ENCODE data around the gene SLC46A1.
A peak's percentile ranks its signal among the peaks of the same experiment; 100 is the strongest.

SLC46A1 gene

DNA sequence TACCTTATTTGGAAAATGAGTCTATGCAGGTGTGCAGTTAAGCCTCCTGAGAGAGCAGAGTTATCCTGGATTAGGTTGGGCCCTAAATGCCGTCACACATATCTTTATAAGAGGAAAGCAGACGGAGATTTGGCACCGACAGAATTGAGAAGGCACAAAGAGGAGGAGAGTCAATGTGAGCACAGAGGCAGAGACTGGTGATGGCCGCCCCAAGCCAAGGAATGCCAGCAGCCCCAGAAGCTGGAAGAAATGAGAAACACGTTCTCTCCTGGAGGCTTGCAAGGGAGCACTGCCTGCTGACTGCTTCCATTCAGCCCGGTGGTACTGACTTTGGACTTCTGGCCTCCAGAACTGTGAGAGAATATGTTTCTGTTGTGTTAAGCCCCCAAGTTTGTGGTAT, 3.2 kb downstream of the SLC46A1 start:
- DNase-seq = no peak

DNA sequence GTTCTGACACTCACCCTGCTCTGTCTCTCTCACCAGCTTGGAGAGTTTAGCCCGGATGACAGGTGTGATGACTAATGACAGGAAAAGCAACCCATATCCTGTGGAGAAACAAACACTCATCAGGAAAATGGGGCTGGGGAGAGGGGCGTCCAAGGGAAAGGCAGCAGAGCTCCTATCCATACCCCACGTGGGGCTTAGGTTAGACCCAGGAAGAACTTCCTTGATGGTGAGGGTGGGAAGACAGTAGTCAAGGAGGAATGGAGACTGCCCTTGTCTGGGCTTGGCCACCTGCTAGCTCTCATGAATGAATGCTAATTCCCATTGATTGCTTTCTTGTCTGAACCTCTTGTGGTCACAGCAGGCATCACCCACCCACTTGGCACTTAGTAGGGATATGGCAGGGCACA, 3.8 kb downstream of the SLC46A1 start:
- DNase-seq = no peak

DNA sequence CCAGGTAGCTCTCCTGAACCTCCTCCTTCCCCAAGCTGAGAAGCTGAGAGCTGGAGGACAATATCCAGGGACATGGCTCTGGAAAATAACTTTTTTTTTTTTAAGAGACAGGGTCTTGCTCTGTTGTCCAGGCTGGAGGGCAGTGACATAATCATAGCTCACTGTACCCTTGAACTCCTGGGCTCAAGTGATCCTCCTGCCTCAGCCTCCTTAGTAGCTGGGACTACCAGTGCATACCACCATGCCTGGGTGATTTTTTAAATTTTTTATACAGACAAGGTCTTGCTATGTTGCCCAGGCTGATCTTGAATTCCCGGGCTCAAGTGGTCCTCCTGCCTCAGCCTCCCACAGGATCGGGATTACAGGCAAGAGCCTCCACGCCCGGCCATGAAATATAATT, 6.2 kb downstream of the SLC46A1 start:
- no peak for DNase-seq

DNA sequence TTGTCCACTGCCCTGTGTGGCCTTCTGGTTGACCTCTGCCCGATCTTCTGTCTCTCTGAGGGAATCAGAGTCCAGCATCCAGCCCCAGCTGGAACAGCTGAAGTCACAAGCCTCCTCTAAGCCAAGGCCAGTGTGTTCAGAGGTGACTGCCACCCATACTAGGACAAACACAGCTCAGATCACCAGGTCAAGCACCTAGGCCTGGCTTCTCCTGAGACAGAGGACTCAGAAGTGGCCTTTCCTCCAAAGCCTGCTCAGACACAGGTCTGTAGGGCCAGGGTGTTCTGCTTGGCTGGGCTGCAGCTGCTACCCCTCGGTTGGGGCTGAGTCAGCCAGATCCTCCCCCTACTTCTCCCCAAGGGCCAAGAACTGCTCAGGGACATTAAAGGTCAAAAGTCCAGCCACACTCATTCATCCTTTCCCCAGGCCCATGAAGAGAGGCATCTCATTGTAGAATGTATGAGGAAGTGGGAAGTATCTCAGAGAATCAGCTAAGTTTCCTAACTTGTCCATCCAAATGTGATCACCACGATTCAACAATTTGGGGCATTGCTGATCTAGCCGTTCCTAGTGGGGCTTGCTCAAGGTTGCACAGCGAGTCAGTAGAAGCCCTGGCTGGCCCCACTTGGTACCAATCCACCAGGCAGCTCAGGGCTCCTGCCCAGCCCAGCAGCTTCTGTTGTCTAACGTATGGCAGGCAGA, 7.6 kb downstream of the SLC46A1 start:
- no peak for DNase-seq

DNA sequence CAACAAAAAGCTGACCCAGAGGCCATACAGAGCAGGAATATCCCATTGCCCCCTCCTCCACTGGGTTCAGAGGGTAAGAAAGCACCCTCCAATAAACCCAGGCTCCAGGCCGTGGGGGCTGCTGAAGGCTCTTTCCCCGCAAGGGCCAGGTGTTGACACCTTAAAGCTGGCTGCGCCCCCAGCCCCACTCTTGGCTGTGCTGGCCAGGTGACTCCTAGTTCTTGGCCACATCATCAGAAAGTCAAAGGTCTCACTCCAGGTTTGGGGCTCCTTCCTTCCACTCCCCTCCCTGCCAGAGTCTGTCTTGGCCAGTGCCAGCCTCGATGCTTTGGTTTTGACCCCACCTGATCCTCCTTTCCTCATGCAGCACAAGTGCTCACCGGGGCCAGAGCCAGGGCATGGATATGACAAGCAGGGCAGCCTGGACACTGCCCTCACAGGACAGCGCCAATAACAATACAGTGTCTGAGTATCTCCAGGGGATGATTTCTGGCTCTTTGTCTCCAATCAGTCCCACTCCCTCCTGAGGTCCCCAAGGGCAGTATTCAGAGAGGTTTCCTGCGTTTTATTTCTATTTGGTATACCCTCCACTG, 8.2 kb downstream of the SLC46A1 start:
- no peak for DNase-seq

DNA sequence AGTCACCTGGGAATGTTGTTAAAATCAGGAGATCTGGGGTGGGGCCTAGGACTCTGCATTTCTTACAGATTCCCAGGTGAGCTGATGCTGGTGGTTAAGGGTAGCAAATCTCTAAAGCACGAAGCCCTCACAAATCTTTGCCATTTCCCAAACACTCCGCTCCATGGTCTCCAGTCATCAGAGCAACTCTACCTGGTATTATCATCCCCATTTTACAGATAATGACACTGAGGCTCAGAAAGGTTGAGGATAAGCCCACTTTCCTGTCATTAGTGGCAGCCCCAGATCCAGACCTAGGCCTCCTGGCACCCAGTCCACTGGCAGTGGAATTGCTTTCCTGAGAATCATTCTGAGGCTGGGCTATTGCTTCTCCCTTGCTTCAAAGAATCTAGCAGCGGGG, 8.7 kb downstream of the SLC46A1 start:
- DNase-seq = no peak

DNA sequence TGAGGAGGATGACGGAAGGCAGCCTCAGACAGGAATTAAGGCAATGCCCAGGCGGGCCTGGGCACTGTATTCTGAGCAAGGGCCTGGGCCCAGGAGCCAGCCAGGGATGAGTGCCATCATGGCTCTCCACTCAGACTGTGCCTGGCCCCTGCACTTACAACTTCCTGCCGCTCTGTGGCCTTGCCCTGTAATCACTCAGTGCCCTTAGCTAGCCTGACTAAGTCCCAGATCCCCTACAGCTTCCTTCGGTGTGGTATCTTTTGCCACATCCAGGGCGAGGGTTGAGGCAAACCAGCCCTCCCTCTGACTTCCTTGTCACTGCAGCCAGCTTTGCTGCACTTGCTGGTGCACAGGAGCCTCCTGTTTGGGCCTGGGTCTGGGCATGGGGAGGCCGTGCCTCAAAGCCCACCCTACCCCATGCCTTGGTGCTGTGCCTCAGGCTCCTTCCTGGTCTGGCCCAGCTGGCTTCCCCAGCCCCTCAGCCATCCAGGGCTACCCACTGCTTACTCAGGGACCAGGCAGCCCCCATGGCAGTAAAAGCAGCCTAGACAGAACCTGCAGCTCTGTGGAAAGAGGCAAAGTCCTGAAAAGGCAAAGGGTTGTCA, 9.3 kb downstream of the SLC46A1 start:
- no peak for DNase-seq

DNA sequence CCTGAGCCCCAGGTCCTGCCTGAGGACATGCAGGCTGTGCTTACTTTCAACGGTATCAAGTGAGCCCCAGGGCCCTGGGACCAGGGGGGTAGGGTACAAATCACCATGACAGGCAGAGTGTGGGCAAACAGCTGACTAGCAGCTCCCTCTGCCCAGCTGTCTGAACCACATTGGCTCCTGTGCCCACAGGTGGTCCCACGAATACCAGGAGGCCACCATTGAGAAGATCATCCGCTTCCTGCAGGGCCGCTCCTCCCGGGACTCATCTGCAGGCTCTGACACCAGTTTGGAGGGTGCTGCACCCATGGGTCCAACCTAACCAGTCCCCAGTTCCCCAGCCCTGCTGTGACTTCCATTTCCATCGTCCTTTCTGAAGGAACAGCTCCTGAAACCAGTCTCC, 10.0 kb downstream of the SLC46A1 start:
- no peak for DNase-seq

DNA sequence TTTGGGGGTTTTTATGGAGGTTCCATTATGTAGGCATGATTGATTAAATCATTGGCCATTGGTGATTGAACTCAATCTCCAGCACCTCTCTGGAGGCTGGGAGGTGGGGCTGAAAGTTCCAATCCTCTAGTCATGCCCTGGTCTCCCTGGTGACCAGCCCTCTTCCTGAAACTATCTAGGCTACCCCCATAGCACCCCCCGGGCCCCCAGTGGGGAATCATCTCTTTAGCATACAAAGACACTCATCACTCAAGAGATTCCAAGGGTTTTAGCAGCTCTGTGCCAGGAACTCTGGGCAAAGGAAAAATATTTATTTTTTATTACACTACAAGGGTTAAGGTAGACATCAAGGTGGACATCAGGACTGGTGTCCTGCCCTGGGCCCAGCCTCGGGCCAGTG, 10.6 kb downstream of the SLC46A1 start:
- no peak for DNase-seq

DNA sequence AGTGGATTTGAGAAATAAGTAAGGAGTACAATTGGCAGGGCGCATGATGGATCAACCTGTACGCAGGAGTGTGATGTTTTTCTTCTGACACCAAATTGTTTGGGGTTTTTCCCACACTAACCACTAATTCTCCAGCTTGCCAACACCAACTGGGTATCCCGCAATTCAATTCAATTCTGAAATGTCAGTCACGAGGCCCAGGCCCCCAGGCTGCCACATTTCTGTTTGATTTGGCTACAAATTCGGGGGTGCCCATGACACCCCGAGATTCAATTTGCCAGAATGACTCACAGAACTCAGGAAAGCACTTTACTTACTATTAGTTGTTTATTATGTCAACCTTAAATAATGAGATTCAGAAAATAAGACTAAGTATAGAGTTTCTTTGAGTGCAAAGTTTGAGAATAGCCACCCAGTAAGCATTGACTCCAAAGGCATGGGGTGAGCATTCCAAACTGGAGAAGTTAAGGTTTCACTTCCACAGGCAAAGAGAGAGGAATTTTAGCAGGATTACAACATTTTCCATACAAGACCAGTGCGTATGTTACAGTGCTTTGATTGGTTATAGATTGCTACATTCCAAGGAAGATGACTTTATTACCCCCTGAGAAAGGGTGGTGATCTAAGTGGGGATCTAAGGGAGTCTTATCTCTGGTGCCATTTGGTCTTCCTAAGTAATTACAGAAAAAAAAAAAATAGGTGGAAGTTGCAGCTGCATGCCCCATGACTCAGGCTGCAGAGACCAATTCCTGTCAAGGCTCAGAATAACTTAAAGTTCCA, 11.5 kb downstream of the SLC46A1 start:
- DNase-seq = no peak

DNA sequence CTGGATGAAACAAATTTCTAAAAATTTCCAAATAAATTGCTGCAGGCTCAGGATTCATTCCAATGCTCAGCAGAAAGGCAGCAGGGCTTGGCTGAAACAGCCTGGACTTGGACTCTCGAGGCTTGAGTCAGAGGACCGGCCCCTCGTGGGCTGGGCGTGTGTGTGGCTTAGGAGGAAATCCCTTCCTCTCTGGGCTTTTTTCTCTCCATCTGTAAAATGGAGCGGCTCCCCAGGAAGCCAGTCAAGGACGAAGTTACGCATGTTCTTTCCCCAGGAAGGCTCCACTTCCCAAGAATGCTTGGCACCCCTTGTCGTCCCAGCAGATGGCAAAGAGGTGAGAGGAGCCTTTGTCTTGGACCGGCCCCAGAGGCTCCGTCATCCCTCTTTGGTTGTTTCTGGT, 13.5 kb downstream of the SLC46A1 start:
- DNase-seq = no peak

DNA sequence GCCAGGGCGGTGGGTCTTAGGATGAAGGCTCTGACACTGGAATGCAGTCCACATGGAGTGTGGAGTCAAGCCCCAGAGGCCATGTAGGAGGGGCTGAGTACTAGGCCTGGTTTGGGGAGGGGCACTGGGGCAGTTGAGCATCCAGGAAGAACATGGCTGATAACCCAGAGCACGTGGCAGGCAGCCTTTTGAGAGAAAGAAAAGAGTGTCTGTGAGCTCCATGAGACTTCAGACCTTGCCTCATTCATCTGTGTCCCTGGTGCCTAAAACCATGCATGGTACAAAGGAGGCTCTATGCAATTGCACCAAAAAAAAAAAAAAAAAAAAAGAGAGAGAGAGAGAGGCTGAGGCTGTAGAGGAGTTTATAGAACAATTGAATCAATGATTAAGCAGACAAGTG, 14.6 kb downstream of the SLC46A1 start:
- DNase-seq = no peak

DNA sequence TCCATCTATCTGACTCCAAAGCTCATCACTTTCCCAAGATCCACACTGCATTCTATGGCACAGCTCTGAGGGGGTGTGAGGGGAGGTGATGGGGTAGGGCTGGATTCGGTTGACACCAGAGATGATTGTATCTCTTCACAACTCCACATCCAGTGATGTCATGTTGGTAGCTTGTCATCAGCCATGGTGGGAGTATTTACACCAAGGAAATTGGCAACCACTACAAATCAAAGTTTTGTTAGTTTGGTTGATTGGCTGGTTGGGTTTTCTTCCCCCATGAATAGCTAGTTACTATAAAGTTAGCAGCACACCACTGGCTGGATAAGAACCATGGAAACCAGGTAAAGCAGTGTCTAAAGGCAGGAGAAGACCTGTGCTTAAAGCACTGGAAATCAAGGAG, 15.0 kb downstream of the SLC46A1 start:
- no peak for DNase-seq

DNA sequence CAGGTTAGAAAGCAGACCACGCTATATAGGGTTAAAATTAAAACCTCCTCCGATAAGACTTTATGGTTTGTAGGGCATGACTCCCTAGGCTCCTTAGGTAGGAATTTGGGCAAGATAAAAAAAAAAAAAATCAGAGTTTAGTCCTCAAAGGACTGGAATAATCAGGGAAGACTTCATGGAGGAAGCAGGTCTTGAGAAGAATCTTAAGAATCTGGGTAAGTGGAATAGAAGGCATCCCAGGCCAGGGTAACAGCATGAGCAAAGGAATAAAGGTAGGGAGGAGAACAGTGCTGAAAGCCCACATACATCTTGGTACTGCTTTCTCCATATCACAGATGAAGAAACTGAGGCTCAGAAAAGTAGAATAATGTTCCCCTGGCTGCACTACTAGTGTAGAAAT, 15.4 kb downstream of the SLC46A1 start:
- DNase-seq = no peak

DNA sequence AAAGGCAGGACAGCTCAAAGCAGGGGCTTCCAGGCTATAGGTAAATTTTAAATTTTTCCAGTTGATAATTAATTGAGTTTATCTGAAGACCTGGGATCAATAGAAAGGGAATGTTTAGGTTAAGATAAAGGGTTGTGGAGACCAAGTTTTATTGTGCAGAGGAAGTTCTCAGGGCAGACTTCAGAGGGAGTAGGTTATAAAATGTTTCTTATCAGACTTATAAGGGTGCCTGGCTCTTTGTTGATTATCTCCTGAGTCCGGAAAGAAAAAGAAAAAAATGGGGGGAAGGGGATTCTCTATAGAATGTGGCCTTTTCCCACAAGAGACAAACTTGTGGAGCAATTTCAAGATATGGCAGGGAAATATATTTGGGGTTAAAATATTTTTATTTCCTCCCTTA, 15.9 kb downstream of the SLC46A1 start:
- DNase-seq = no peak

DNA sequence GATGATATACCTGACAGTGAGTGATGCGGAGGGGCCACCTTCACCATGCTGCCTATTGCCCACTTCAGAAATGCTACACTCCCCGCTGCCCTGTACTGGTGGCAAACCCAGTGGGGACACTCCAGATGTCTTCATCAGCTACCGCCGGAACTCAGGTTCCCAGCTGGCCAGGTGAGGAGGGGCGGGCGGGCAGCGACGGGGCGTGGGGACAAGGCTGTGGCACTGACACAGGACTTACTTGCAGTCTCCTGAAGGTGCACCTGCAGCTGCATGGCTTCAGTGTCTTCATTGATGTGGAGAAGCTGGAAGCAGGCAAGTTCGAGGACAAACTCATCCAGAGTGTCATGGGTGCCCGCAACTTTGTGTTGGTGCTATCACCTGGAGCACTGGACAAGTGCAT, 17.9 kb downstream of the SLC46A1 start:
- no peak for DNase-seq

DNA sequence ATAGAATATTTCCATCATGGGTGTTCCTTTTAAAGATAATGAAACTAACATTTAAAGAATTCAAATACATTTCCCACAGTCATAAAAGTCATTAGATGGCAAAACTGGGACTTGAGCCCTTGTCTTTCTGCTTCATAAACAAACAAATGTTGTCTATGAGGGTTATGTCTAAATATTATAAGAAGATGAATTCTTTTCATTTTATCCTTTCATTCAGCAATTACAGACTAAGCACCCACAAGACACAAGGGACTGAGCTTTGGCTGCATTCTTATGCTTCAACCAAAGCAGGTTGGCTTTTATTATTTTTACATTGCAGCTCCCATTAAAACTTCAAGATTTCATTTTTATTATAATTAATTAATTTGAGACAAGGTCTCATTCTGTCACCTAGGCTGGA, 19.6 kb downstream of the SLC46A1 start:
- DNase-seq = no peak

DNA sequence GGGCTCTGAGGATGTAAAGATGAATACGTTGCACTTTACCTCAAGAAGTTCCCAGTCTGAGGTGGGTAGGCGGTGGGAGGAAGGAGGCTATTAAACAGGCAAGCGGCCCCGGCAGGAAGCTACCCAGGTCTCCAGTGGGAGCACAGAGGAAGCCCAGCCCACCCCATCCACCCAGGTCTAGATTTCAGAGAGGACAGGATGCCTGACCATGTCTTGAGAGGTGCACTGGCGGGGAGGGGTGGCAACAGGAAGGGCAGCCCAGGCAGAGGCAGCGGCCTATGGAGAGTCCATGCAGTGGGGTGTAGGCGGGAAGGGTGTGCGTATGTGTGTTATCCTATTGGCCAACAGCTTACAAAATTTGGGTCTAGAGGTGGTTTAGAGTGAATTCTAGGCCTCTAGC, 20.6 kb downstream of the SLC46A1 start:
- peak; percentile 38 to 47 for DNase-seq

DNA sequence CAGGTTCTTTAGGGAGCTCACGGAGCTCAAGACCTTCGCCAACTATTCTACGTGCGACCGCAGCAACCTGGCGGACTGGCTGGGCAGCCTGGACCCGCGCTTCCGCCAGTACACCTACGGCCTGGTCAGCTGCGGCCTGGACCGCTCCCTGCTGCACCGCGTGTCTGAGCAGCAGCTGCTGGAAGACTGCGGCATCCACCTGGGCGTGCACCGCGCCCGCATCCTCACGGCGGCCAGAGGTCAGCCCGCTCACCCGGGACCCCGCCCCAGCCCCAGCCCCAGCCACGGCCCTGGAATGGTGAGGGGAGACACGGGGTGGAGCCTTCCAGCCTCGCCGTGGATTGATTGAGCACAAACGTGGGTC, 21.0 kb downstream of the SLC46A1 start:
- DNase-seq = peak in 1 of 2 experiments; percentile 36

DNA sequence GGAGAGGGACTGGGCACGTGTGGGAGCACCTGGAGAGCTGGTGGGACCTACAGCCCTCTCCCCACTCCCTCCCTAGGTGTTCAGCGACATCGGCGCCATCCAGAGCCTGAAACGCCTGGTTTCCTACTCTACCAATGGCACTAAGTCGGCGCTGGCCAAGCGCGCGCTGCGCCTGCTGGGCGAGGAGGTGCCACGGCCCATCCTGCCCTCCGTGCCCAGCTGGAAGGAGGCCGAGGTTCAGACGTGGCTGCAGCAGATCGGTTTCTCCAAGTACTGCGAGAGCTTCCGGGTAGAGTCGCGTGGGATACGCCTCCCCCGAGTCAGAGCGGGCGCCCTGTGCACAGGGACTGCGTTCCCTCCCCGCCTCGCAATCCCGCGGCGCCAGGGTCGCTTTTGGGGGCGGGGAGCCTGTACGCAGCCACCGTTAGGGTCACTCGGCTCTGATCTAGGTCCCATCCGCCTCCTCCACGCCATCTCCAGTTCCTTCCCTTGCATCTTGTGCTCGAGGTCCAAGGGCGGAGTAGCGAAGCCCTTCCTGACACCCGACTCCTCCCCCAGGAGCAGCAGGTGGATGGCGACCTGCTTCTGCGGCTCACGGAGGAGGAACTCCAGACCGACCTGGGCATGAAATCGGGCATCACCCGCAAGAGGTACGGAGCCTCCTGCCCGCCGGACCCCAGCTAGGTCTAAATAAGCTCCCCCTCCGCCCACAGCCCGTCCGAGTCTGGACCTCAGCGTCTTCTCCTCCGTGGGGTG, 21.6 kb downstream of the SLC46A1 start:
- peak; percentile 76 to 81 for DNase-seq

DNA sequence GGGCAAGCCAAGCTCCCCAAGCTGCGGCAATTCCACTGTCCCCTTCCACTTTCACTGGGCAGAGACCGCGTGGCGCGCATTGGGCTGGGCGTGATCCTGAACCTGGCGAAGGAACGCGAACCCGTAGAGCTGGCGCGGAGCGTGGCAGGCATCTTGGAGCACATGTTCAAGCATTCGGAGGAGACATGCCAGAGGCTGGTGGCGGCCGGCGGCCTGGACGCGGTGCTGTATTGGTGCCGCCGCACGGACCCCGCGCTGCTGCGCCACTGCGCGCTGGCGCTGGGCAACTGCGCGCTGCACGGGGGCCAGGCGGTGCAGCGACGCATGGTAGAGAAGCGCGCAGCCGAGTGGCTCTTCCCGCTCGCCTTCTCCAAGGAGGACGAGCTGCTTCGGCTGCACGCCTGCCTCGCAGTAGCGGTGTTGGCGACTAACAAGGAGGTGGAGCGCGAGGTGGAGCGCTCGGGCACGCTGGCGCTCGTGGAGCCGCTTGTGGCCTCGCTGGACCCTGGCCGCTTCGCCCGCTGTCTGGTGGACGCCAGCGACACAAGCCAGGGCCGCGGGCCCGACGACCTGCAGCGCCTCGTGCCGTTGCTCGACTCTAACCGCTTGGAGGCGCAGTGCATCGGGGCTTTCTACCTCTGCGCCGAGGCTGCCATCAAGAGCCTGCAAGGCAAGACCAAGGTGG, 24.7 kb downstream of the SLC46A1 start:
- DNase-seq = peak; percentile 51 to 60

All from activated T-cell treated with anti-CD3 and anti-CD28 coated beads, Interleukin-2, amount 50 U/mL, for 48 hours (primary cell).